CD4-positive, alpha-beta T cell (primary cell): ENCODE data around the gene FSTL5. TPM values are rescaled to one million over a fixed set of nuclear protein-coding genes. Genes with fewer than 3 reads are reported as not detected.

Source experiments
- ATAC-seq: fragments of 200-7000 bp; cut with Tn5 transposase; one replicate; pipeline ENCODE4 v1.10.0; 2022; ENCODE audit warnings: mild to moderate bottlenecking; ENCODE audit not compliant: poor library complexity
- CTCF ChIA-PET: fragments of 350-600 bp; sonication (Branson Sonifier 250); formaldehyde crosslinking; loops from one replicate; lab custom pipeline; 2021; ENCODE audit warnings: antibody characterized with exemption, inconsistent platforms; lab: Charles Lee
- POLR2A ChIA-PET: fragments of 350-600 bp; sonication (Branson Sonifier 250); formaldehyde crosslinking; loops from one replicate; lab custom pipeline; 2021; ENCODE audit warnings: antibody characterized with exemption, inconsistent platforms; lab: Charles Lee
- DNase-seq, 14 experiments: peaks; one replicate each; pipeline ENCODE4 v3.0.0-alpha.2; 2013 to 2020; ENCODE audit warnings: mixed read lengths in 2 of 14
- H3K27ac ChIP-seq, 2 donors: one replicate each; pipeline versions ENCODE4 v1.5.1 to v1.7.0; 2013; ENCODE audit warnings: low read length in 2 of 2, low read depth in 1 of 2, mild to moderate bottlenecking in 1 of 2
- H3K27me3 ChIP-seq, 2 experiments: 1 replicate in 1 of 2; 2 replicates in 1 of 2; pipeline versions ENCODE4 v1.6.1 to v1.7.0; 2013; ENCODE audit warnings: low read length in 2 of 2, control low read depth in 1 of 2, mild to moderate bottlenecking in 1 of 2, moderate library complexity in 1 of 2; ENCODE audit not compliant: insufficient read depth in 2 of 2, control insufficient read depth in 1 of 2
- H3K36me3 ChIP-seq: one replicate; pipeline ENCODE4 v1.6.1; 2013; ENCODE audit warnings: low read length, control low read depth; ENCODE audit not compliant: insufficient read depth
- H3K4me1 ChIP-seq: one replicate; pipeline ENCODE4 v1.6.1; 2013; ENCODE audit warnings: low read length, control low read depth; ENCODE audit not compliant: insufficient read depth
- H3K4me3 ChIP-seq: one replicate; pipeline ENCODE4 v1.5.1; 2013; ENCODE audit warnings: mild to moderate bottlenecking, low read length, moderate library complexity
- H3K9me3 ChIP-seq, 2 experiments: 1 replicate in 1 of 2; 2 replicates in 1 of 2; pipeline versions ENCODE4 v1.6.1 to v1.7.0; 2013; ENCODE audit warnings: low read length in 2 of 2, mild to moderate bottlenecking in 2 of 2, control low read depth in 1 of 2, moderate library complexity in 1 of 2; ENCODE audit not compliant: control insufficient read depth in 1 of 2, insufficient read depth in 1 of 2
- H3K27ac Mint-ChIP-seq: one replicate; pipeline ENCODE4 v1.8.0; 2020; ENCODE audit warnings: mixed read lengths
- H3K27me3 Mint-ChIP-seq: one replicate; pipeline ENCODE4 v1.8.0; 2021; ENCODE audit warnings: mixed read lengths
- H3K36me3 Mint-ChIP-seq: one replicate; pipeline ENCODE4 v1.8.0; 2021; ENCODE audit warnings: low read depth, mixed read lengths
- H3K4me1 Mint-ChIP-seq: one replicate; pipeline ENCODE4 v1.8.0; 2021; ENCODE audit warnings: low read depth, mixed read lengths
- H3K4me3 Mint-ChIP-seq: one replicate; pipeline ENCODE4 v1.8.0; 2020; ENCODE audit warnings: mild to moderate bottlenecking, mixed read lengths
- H3K9me3 Mint-ChIP-seq: one replicate; pipeline ENCODE4 v1.8.0; 2020; ENCODE audit warnings: mixed read lengths
- intact Hi-C, 2 experiments: fragments of 100-400 bp; cut with DNase I in 1 of 2; cut with micrococcal nuclease in 1 of 2; formaldehyde crosslinking; loops; one replicate each; pipeline versions ENCODE4 v1.15.1 to v1.9.0; 2023 to 2025; cut with DNase I, micrococcal nuclease
- total RNA-seq, 174 experiments: library from RNA in 2 of 174; stranded (reverse) in 2 of 174; gene quantifications; one replicate each; pipeline ENCODE4 v1.2.3 and lab custom pipeline; 2021 to 2026
- TF ChIP-seq, protein P1 (sequence below): fragments of 200-600 bp; IDR thresholded peaks from one replicate; pipeline ENCODE4 v1.8.0; 2022; ENCODE audit warnings: antibody characterized with exemption, mild to moderate bottlenecking

Gene FSTL5
- total RNA-seq, 2 experiments from 2014 or later = not detected

DNA sequence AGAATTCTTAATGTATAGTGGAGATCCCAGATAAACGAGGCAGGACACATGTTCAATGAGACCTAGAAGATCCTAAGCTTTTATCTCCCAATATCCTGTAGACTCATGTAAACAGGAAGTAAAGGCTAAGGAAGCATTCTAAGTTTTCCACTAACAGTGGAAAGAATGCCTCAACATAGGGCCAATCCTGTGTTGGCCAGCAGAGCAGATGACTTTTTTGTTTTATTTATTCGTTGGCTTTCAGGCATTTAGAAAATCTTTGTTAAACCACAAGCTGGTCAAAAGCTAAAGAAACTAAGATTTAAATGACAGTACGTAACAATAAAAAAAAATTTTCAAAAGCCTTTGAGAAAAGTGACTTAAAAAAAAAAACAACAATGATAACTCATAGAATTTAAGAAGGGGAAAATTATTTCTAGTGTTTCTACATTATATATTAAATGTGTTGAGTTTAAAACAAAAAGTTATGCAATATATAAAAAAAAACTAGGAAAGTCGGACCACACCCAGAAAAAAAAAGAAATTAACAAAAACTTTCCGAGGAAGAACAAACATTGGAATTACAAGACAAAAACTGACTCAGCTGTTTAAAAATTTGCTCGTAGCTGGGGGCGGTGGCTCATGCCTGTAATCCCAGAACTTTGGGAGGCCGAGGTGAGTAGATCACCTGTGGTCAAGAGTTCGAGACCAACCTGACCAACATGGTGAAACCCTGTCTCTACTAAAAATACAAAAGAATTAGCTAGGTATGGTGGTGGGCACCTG is 759.3 kb downstream of the FSTL5 start:
- Histone ChIP-seq H3K4me3 (no peak overlapping the region), H3K27ac (no peak overlapping the region), H3K4me1 (no peaks in the 10 kb centered on the region), H3K9me3 (peaks cover 0 to 8% of the 10 kb centered on the region in 2 experiments), H3K27me3 (no peaks in the 10 kb centered on the region), H3K36me3 (no peaks in the 10 kb centered on the region)
- no peaks in the 10 kb centered on the region for H3K27me3 Mint-ChIP-seq
- CTCF ChIA-PET = no interaction called here
- H3K9me3 Mint-ChIP-seq = peaks cover 16% of the 10 kb centered on the region
- intact Hi-C loops = no loop called here
- TF ChIP-seq, protein P1, sequence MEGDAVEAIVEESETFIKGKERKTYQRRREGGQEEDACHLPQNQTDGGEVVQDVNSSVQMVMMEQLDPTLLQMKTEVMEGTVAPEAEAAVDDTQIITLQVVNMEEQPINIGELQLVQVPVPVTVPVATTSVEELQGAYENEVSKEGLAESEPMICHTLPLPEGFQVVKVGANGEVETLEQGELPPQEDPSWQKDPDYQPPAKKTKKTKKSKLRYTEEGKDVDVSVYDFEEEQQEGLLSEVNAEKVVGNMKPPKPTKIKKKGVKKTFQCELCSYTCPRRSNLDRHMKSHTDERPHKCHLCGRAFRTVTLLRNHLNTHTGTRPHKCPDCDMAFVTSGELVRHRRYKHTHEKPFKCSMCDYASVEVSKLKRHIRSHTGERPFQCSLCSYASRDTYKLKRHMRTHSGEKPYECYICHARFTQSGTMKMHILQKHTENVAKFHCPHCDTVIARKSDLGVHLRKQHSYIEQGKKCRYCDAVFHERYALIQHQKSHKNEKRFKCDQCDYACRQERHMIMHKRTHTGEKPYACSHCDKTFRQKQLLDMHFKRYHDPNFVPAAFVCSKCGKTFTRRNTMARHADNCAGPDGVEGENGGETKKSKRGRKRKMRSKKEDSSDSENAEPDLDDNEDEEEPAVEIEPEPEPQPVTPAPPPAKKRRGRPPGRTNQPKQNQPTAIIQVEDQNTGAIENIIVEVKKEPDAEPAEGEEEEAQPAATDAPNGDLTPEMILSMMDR = no peak
- POLR2A ChIA-PET = no interaction called here
- H3K4me3 Mint-ChIP-seq = no peak overlapping the region
- no peak for ATAC-seq
- H3K4me1 Mint-ChIP-seq = no peaks in the 10 kb centered on the region
- H3K27ac Mint-ChIP-seq = no peak overlapping the region
- no peak for DNase-seq
- no peaks in the 10 kb centered on the region for H3K36me3 Mint-ChIP-seq

DNA sequence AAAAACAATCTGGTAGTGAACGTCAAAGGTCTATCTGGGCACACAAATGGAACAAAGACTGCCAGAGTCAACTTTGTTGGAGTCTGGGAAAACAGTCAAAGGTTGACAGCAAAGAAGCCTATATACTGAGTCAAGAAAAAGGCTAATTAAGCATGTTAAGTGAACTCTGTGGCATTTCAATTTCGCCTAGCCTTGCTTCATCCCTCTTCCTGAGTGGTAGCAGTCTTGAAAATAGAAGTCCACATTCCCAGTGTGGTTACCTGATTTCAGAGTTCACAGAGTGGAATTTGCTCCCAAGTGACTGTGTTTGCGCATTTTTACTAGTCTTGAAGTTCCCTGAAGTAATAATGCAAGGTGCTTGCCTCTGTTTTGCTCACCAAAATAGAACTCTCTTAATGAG is 760.0 kb downstream of the FSTL5 start:
- H3K9me3 ChIP-seq = peaks cover 0 to 5% of the 10 kb centered on the region in 2 experiments
- H3K27me3 Mint-ChIP-seq = no peaks in the 10 kb centered on the region
- POLR2A ChIA-PET = no interaction called here

DNA sequence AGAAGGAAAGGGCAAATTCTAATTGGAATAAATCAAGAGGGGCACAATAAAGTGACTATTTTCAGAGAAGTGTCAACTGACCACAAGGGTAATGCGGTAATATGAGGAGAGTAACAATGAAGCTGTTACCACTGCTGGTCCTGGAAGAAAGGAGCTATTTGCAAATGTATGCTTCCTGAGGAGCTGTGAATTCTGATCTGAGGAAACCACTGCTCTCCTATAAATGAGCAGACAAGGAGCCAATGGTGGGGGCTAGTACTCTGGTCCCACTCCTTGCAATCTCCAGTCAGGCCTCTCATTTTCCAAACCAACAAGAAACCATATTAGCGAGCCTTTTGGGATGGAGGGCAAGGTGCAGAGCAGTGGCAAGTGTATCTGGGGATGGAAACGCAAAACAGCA is 770.2 kb downstream of the FSTL5 start:
- no peaks in the 10 kb centered on the region for H3K4me1 ChIP-seq
- ChIA-PET CTCF (no interaction called here), POLR2A (no interaction called here)
- no peaks in the 10 kb centered on the region for H3K9me3 ChIP-seq
- intact Hi-C loops = no loop called here
- no peak overlapping the region for H3K27ac ChIP-seq
- DNase-seq = no peak
- no peaks in the 10 kb centered on the region for H3K36me3 Mint-ChIP-seq
- no peaks in the 10 kb centered on the region for H3K36me3 ChIP-seq
- no peak overlapping the region for H3K4me3 ChIP-seq
- H3K4me1 Mint-ChIP-seq = no peaks in the 10 kb centered on the region
- no peaks in the 10 kb centered on the region for H3K27me3 ChIP-seq
- ATAC-seq = no peak
- TF ChIP-seq, protein P1 = no peak
- H3K27me3 Mint-ChIP-seq = no peaks in the 10 kb centered on the region
- H3K9me3 Mint-ChIP-seq = peaks cover 3% of the 10 kb centered on the region
- H3K27ac Mint-ChIP-seq = no peak overlapping the region
- H3K4me3 Mint-ChIP-seq = no peak overlapping the region

More for the DNA sequence above, 760.0 kb downstream of the FSTL5 start:
- TF ChIP-seq, protein P1 = no peak
- ATAC-seq = no peak
- Mint-ChIP-seq H3K4me1 (no peaks in the 10 kb centered on the region), H3K27ac (no peak overlapping the region), H3K36me3 (no peaks in the 10 kb centered on the region), H3K4me3 (no peak overlapping the region), H3K9me3 (peaks cover 16% of the 10 kb centered on the region)
- Histone ChIP-seq H3K4me3 (no peak overlapping the region), H3K36me3 (no peaks in the 10 kb centered on the region), H3K27ac (no peak overlapping the region), H3K4me1 (no peaks in the 10 kb centered on the region), H3K27me3 (no peaks in the 10 kb centered on the region)
- intact Hi-C loops = no loop called here
- CTCF ChIA-PET = no interaction called here
- DNase-seq = no peak
